GM23248 (cell line): Measurements from ENCODE around the gene OR5H14. TPM values are rescaled to one million over a fixed set of nuclear protein-coding genes. Genes with fewer than 3 reads are reported as not detected.

ENCODE experiments used
- DNase-seq: peaks from one replicate; pipeline ENCODE4 v3.0.0-alpha.2; 2015
- H2AFZ ChIP-seq: fragments of 200-600 bp; sonication (generic); 2 replicates; pipeline ENCODE4 v1.6.1; 2016; ENCODE audit warnings: antibody characterized with exemption
- H3F3A ChIP-seq: fragments of 200-600 bp; sonication (generic); 2 replicates; pipeline ENCODE4 v1.6.1; 2016; ENCODE audit warnings: mild to moderate bottlenecking, antibody characterized with exemption, mixed run types; ENCODE audit not compliant: insufficient read depth
- H3K27ac ChIP-seq: fragments of 200-600 bp; sonication (generic); 2 replicates; pipeline ENCODE4 v1.5.1; 2016; ENCODE audit warnings: mild to moderate bottlenecking
- H3K27me3 ChIP-seq: fragments of 200-600 bp; sonication (generic); replicated peaks from 2 replicates; pipeline ENCODE4 v1.6.1; 2016; ENCODE audit warnings: mild to moderate bottlenecking; ENCODE audit not compliant: insufficient read depth
- H3K36me3 ChIP-seq: fragments of 200-600 bp; sonication (generic); 2 replicates; pipeline ENCODE4 v1.6.1; 2016; ENCODE audit warnings: low read depth, mild to moderate bottlenecking
- H3K4me1 ChIP-seq: fragments of 200-600 bp; sonication (generic); 2 replicates; pipeline ENCODE4 v1.6.1; 2016; ENCODE audit warnings: mild to moderate bottlenecking; ENCODE audit not compliant: insufficient read depth
- H3K4me2 ChIP-seq: fragments of 200-600 bp; sonication (generic); one replicate; pipeline ENCODE4 v1.6.1; 2016; ENCODE audit warnings: mild to moderate bottlenecking; ENCODE audit not compliant: unreplicated experiment
- H3K4me3 ChIP-seq: fragments of 200-600 bp; sonication (generic); 2 replicates; pipeline ENCODE4 v1.5.1; 2016; ENCODE audit warnings: mild to moderate bottlenecking
- H3K79me2 ChIP-seq: fragments of 200-600 bp; sonication (generic); 2 replicates; pipeline ENCODE4 v1.6.1; 2016; ENCODE audit warnings: mild to moderate bottlenecking; ENCODE audit not compliant: insufficient read depth
- H3K9ac ChIP-seq: fragments of 200-600 bp; sonication (generic); 2 replicates; pipeline ENCODE4 v1.6.1; 2016; ENCODE audit warnings: mild to moderate bottlenecking
- H3K9me2 ChIP-seq: fragments of 200-600 bp; sonication (generic); 2 replicates; pipeline ENCODE4 v1.6.1; 2016; ENCODE audit warnings: mixed run types, mild to moderate bottlenecking, moderate library complexity; ENCODE audit not compliant: insufficient read depth
- H3K9me3 ChIP-seq: fragments of 200-600 bp; sonication (generic); one replicate; pipeline ENCODE4 v1.6.1; 2017; ENCODE audit warnings: low read depth
- H4K20me1 ChIP-seq: fragments of 200-600 bp; sonication (generic); 2 replicates; pipeline ENCODE4 v1.6.0; 2016; ENCODE audit not compliant: insufficient read depth
- EZH2 ChIP-seq: fragments of 200-600 bp; sonication (generic); IDR thresholded peaks from 2 replicates; pipeline ENCODE4 v1.6.1; 2018; ENCODE audit warnings: antibody characterized with exemption, mild to moderate bottlenecking; ENCODE audit not compliant: insufficient read depth, poor library complexity, severe bottlenecking
- EZH2phosphoT487 ChIP-seq: fragments of 200-600 bp; sonication (generic); IDR thresholded peaks from 2 replicates; pipeline ENCODE4 v1.6.1; 2018; ENCODE audit warnings: antibody characterized with exemption, moderate library complexity, mild to moderate bottlenecking, low read depth; ENCODE audit not compliant: insufficient read depth
- whole genome bisulfite sequencing, 2 experiments: methylation state at CpG; one replicate each; pipeline ENCODE4 v1.1.6; 2015 to 2017; ENCODE audit warnings: low lambda C conversion rate in 2 of 2, low coverage in 1 of 2; ENCODE audit errors: missing lambda C conversion rate in 2 of 2; 5-methylcytosine and 5-hydroxymethylcytosine counted together
- in situ Hi-C: fragments of 300-500 bp; cut with MboI; formaldehyde crosslinking; loops from 2 replicates; pipeline ENCODE4 v1.15.0; 2020
- polyA plus RNA-seq: library from polyadenylated mRNA; unstranded; fragments of >200 nt; fragmentation: Nextera tagmentation; extraction: Ambion mirVana; gene quantifications from 2 replicates; pipeline ENCODE4 v1.2.1, GENCODE V29; 2016
- total RNA-seq: library from RNA; depleted of rRNA; stranded (reverse); fragments of >200 nt; shearing (Covaris generic); gene quantifications from 2 replicates; pipeline ENCODE4 v1.2.3, GENCODE V29; 2014; rRNA removed

Gene OR5H14
- not detected in 2 replicates for total RNA-seq
- polyA plus RNA-seq = not detected in 2 replicates

DNA sequence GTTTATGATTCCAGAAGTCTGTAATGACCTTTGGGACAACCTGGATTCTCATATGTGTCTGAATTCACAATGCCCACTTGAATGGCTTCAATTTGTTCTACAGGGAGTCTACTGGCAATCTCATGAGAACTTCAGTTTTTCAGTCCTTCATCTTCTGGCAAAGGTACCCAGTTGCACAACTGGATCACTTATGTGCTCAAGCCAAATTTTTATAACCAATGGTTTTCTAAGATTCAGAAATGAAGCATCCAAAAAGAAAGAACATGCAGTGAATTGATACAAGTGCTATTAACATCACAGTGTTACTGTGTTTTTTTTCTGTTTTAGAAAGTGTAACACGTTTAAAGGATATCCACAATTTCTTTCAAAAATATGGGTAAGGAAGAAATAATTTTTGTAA, at the start of gene OR5H14:
TSS of gene OR5H14 (plus strand) at position 301 of the 400 bp plus-strand sequence. CDS start 1,907 bp downstream, outside the sequence.
- no peak for DNase-seq
- no peaks in the 10 kb centered on the region for H4K20me1 ChIP-seq
- no peak within 1 kb of the TSS for H3K4me2 ChIP-seq
- WGBS, 2 experiments = 0 to 3% methylated on average over 1 of the region's 1 CpG
- no peak within 1 kb of the TSS for H3K9ac ChIP-seq
- H3K27me3 ChIP-seq = no peaks in the 10 kb centered on the region
- H3K36me3 ChIP-seq = no peaks in the 10 kb centered on the region
- H3F3A ChIP-seq = no peaks in the 10 kb centered on the region
- H3K4me1 ChIP-seq = no peaks in the 10 kb centered on the region
- no peak within 1 kb of the TSS for H3K4me3 ChIP-seq
- no peaks in the 10 kb centered on the region for H3K9me2 ChIP-seq
- no peaks in the 10 kb centered on the region for H3K79me2 ChIP-seq
- TF ChIP-seq EZH2phosphoT487 (no peak), EZH2 (no peak)
- H2AFZ ChIP-seq = no peak within 1 kb of the TSS
- H3K9me3 ChIP-seq = no peaks in the 10 kb centered on the region
- no peak within 1 kb of the TSS for H3K27ac ChIP-seq
- in situ Hi-C loops = no loop called here

GRCh38 chr3:98099848-98100247, 47.4 kb upstream of the OR5H14 start:
- no peaks in the 10 kb centered on the region for H3K9me2 ChIP-seq
- DNase-seq = no peak
- H3K79me2 ChIP-seq = no peaks in the 10 kb centered on the region
- H3K36me3 ChIP-seq = no peaks in the 10 kb centered on the region
- H3K4me1 ChIP-seq = no peaks in the 10 kb centered on the region
- TF ChIP-seq EZH2 (no peak), EZH2phosphoT487 (no peak)
- in situ Hi-C loops = no loop called here
- H3K27ac ChIP-seq = no peak overlapping the region
- H3K4me3 ChIP-seq = no peak overlapping the region
- H3K9ac ChIP-seq = no peak overlapping the region
- no peaks in the 10 kb centered on the region for H3K9me3 ChIP-seq
- no peaks in the 10 kb centered on the region for H4K20me1 ChIP-seq
- H3K4me2 ChIP-seq = no peak overlapping the region
- 64 to 70% methylated on average over 4 of the region's 4 CpGs for WGBS, 2 experiments
- H2AFZ ChIP-seq = no peak overlapping the region
- no peaks in the 10 kb centered on the region for H3K27me3 ChIP-seq
- H3F3A ChIP-seq = no peaks in the 10 kb centered on the region

GRCh38 chr3:98108162-98108561, 39.1 kb upstream of the OR5H14 start:
- Histone ChIP-seq H3K27me3 (no peaks in the 10 kb centered on the region), H3K79me2 (no peaks in the 10 kb centered on the region), H2AFZ (no peak overlapping the region), H3K9me3 (no peaks in the 10 kb centered on the region), H3F3A (no peaks in the 10 kb centered on the region), H4K20me1 (no peaks in the 10 kb centered on the region), H3K4me2 (no peak overlapping the region), H3K9me2 (no peaks in the 10 kb centered on the region), H3K27ac (no peak overlapping the region), H3K4me1 (no peaks in the 10 kb centered on the region), H3K9ac (no peak overlapping the region), H3K36me3 (no peaks in the 10 kb centered on the region), H3K4me3 (no peak overlapping the region)
- TF ChIP-seq EZH2 = no peak
- no peak for TF ChIP-seq EZH2phosphoT487
- in situ Hi-C loops = no loop called here
- DNase-seq = no peak
- 15 to 18% methylated on average over 1 of the region's 1 CpG for WGBS, 2 experiments

DNA sequence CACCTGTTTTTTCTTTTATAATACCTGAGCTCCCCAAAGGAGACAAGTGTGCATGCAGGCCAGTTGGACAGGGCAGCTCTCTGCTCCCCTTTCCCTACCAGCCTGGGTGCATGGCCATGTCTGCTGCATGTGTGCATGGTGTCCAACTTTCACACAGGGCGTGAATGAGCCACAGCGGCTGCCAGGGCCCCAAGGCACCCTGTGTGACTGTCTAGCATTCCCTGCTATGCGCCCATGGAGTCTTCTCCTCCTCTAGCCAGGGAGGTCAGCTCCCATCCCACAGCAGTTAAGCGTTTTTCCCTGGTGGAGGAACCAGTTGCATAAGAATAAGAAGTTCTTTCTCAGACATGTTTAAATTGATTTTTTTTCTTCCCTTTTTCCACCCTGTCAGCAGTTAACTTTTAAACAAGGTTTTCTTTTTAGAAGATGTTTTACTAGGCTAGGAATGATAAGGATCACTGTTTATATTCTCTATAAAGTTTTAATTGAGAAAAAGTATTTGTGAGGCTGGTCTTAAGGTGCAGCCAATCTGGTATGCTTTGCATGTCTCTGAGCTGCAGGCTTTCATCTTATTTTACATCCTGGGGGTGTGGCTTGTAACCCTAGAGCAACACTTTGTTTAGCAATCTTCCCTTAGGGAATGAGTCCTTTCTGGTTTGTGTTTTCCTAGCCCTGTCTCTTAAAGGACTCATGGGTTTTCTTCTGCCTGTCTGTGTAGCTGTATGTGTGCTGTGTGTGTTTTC, 37.3 kb upstream of the OR5H14 start:
- in situ Hi-C loops = no loop called here
- H3F3A ChIP-seq = no peaks in the 10 kb centered on the region

More for the DNA sequence above, 37.3 kb upstream of the OR5H14 start:
- no peak overlapping the region for H3K4me2 ChIP-seq
- no peak for TF ChIP-seq EZH2
- H3K9me2 ChIP-seq = no peaks in the 10 kb centered on the region
- H3K79me2 ChIP-seq = no peaks in the 10 kb centered on the region
- H3K9me3 ChIP-seq = no peaks in the 10 kb centered on the region
- H3K36me3 ChIP-seq = no peaks in the 10 kb centered on the region
- no peak overlapping the region for H3K9ac ChIP-seq
- no peaks in the 10 kb centered on the region for H4K20me1 ChIP-seq
- H3K4me1 ChIP-seq = no peaks in the 10 kb centered on the region
- no peaks in the 10 kb centered on the region for H3K27me3 ChIP-seq
- H3K27ac ChIP-seq = no peak overlapping the region
- no peak for DNase-seq
- 12 to 13% methylated on average over 4 of the region's 4 CpGs for WGBS, 2 experiments
- H3K4me3 ChIP-seq = no peak overlapping the region
- H2AFZ ChIP-seq = no peak overlapping the region
